T-helper 17 cell (primary cell): ENCODE data around the gene GADD45B. TPM values are rescaled to one million over a fixed set of nuclear protein-coding genes. Genes with fewer than 3 reads are reported as not detected.
A peak's percentile ranks its signal among the peaks of the same experiment; 100 is the strongest.

Experiments used
- ATAC-seq: fragments of 150-1000 bp; cut with Tn5 transposase; 2 replicates; pipeline ENCODE4 v1.10.0; 2021; ENCODE audit warnings: mild to moderate bottlenecking, moderate library complexity
- DNase-seq, 3 donors: peaks; one replicate each; pipeline versions ENCODE4 v3.0.0 to v3.0.0-alpha.2; 2020 to 2021
- H3K9me3 ChIP-seq: one replicate; pipeline ENCODE4 v1.7.0; 2013; ENCODE audit warnings: low read length, mild to moderate bottlenecking; ENCODE audit not compliant: control insufficient read depth, poor library complexity, severe bottlenecking
- H3K27ac Mint-ChIP-seq: one replicate; pipeline ENCODE4 v1.8.0; 2022; ENCODE audit warnings: mild to moderate bottlenecking, moderate library complexity, mixed read lengths
- H3K27me3 Mint-ChIP-seq: one replicate; pipeline ENCODE4 v1.8.0; 2022; ENCODE audit warnings: mixed read lengths
- H3K36me3 Mint-ChIP-seq: one replicate; pipeline ENCODE4 v1.8.0; 2022; ENCODE audit warnings: low read depth, mixed read lengths
- H3K4me1 Mint-ChIP-seq: one replicate; pipeline ENCODE4 v1.8.0; 2022; ENCODE audit warnings: mild to moderate bottlenecking, mixed read lengths
- H3K4me3 Mint-ChIP-seq: one replicate; pipeline ENCODE4 v1.8.0; 2022; ENCODE audit warnings: mild to moderate bottlenecking, moderate library complexity, mixed read lengths
- total RNA-seq, 4 donors: library from RNA in 2 of 4; stranded (reverse) in 2 of 4; gene quantifications; one replicate each; pipeline ENCODE4 v1.2.3 and lab custom pipeline; 2022 to 2026

The GADD45B gene, protein sequence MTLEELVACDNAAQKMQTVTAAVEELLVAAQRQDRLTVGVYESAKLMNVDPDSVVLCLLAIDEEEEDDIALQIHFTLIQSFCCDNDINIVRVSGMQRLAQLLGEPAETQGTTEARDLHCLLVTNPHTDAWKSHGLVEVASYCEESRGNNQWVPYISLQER
- total RNA-seq (100 to 1,000 TPM; 120 to 135 TPM), total RNA-seq (lab: John Stamatoyannopoulos, UW) (68.1 to 336 reads per million in 2 donors)

DNA sequence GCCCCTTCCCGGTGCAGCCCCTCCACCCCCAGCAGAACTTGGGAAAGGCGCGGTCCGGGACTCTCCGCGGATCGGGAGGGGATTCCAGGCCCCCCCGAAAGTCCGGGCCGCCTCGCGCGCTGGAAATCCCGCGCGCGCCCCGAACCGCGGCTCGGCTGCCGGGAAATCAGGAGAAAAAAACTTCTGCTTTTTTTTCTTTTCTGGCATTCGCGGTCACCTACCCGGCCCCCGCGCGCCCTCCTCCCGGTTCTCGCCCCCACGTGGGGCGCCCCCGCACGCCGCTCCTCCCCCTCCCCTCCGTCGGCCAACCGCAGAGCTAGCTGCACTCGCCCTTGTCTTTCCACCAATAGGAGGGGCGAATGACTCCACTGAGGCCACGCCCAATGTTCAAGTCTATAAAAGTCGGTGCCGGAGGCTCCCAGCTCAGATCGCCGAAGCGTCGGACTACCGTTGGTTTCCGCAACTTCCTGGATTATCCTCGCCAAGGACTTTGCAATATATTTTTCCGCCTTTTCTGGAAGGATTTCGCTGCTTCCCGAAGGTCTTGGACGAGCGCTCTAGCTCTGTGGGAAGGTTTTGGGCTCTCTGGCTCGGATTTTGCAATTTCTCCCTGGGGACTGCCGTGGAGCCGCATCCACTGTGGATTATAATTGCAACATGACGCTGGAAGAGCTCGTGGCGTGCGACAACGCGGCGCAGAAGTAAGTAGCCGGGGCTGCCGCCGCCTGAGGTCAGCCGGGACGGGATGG, at the start of gene GADD45B:
Gene GADD45B, plus strand, starts transcription at position 426 of the 749 bp plus-strand sequence. Its CDS starts 232 bp downstream, at position 658.
- Mint-ChIP-seq H3K36me3 (peaks cover 5% of the 10 kb centered on the region), H3K4me3 (peak within 1 kb of the TSS; percentile 96), H3K27me3 (no peaks in the 10 kb centered on the region), H3K4me1 (peaks cover 29% of the 10 kb centered on the region), H3K27ac (peak within 1 kb of the TSS; percentile 95)
- no peaks in the 10 kb centered on the region for H3K9me3 ChIP-seq
- ATAC-seq, result peak; percentile 72
- peak; percentile 93 to 97 (median 95) for DNase-seq

DNA sequence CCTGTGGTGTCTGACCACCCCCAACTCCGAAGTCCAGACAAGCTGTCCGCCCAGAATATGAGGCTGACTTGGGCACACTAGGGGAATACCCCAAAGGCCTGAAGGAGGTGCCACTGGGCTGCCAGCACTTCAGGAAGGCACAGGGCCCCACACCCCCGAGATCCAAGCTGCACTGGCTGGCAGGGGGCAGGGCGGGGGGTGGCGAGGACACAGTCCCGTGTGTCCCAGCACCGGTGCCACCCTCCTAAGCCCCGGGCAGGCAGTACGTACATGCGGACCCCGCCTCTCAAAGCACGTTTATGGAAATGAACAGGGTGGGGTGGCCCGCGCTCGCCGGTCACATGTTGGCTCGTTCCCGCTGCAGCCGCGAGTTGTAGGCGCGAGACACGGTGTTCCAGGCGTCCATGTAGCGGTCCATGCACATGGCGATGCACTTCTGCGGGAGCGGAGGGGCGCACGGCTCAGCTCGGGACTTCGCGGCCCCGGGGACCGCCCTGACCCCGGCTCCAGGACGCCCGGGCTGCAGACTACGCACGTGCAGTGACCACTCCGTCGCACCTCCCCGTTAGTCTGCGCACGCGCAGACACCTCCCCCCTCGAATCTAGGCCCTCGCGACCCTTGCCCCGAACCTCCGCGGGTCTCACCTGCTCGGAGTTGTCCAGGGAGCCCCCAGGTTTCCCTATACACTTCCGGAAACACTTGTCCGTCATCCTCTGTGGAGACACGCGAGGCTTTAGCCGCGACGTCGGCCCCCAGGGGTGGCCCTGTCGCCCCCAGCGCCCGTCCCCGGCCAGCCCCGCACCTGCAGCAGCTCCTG, 49.1 kb upstream of the GADD45B start:
- DNase-seq (no peak), ATAC-seq (peak; percentile 8)
- no peaks in the 10 kb centered on the region for H3K9me3 ChIP-seq
- Mint-ChIP-seq H3K4me3 (peak overlapping the region; percentile 98), H3K27me3 (no peaks in the 10 kb centered on the region), H3K36me3 (peaks cover 2% of the 10 kb centered on the region), H3K27ac (peak overlapping the region; percentile 95), H3K4me1 (peaks cover 8% of the 10 kb centered on the region)

DNA sequence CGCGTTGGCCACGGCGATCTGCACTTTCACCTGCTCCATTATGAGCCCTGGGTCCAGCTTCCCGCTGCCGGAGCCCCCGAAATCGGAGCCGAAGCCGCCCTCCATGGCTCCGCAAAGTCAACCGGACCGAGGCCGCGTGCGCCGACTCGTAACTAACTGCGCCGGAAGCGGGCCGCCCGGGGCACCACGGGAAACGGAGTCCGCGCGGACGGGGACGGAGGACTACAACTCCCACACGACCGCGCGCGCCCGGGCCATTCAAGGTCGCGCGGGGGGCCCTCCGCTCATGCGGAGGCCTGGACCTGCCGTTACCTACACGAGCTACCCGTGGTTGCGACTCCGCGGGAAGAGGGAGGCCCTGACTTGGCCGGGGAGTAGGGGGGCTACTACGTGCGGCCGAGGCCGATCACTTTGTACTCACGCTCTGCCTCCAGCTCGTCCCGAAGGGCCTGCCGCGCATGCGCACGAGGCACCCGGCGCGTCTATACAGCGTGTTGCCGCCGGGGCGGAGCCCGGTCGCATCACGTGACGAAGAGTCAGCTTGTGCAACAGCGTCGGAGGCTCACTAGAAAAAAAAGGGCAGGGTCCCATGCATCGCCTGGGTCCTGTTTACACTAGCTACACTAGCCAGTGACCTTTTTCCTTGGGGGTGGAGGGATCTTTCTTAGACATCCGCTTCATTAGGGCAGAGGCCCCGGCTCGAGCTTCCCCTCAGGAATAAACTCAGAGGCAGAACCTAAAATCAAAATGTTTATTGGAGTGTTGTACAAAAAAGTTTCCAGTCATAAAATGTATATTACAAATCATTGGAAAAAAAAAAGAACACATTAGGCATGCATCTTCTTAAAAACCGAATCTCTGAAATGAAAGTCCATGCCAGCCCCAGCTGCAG, 48.3 kb upstream of the GADD45B start, which contains the start of gene TIMM13:
Gene TIMM13, minus strand, starts transcription at position 158 of the 892 bp plus-strand sequence. Its CDS starts 53 bp downstream, at position 105.
- Mint-ChIP-seq H3K27me3 (no peaks in the 10 kb centered on the region), H3K4me3 (peak within 1 kb of the TSS; percentile 98), H3K36me3 (peaks cover 2% of the 10 kb centered on the region), H3K4me1 (peaks cover 8% of the 10 kb centered on the region), H3K27ac (peak within 1 kb of the TSS; percentile 95)
- H3K9me3 ChIP-seq, result no peaks in the 10 kb centered on the region
- ATAC-seq (peak; percentile 96), DNase-seq (peak; percentile 93 to 95 (median 94))

DNA sequence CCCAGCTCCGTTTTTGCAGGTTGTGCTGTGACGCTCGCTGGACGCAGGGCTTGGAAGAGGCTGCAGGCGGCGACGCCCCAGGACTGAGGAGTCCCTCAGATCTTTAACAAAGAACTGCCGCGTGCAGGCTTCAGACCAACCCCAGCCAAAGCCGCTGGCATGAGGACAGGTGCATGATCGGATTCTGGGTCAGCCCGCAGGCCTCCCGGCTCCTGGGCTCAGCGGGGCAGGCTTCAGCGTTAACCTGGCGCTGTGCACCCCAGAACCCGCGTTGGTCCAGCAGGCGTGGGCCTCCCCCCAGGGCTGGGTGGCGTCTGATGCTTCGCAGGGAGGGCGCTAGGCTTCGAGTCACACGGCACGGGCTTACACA, 47.6 kb upstream of the GADD45B start:
- Mint-ChIP-seq H3K4me1 (peaks cover 8% of the 10 kb centered on the region), H3K27ac (peak overlapping the region; percentile 95), H3K27me3 (no peaks in the 10 kb centered on the region), H3K4me3 (no peak overlapping the region), H3K36me3 (peaks cover 2% of the 10 kb centered on the region)
- no peak for ATAC-seq
- no peaks in the 10 kb centered on the region for H3K9me3 ChIP-seq
- DNase-seq, result no peak

DNA sequence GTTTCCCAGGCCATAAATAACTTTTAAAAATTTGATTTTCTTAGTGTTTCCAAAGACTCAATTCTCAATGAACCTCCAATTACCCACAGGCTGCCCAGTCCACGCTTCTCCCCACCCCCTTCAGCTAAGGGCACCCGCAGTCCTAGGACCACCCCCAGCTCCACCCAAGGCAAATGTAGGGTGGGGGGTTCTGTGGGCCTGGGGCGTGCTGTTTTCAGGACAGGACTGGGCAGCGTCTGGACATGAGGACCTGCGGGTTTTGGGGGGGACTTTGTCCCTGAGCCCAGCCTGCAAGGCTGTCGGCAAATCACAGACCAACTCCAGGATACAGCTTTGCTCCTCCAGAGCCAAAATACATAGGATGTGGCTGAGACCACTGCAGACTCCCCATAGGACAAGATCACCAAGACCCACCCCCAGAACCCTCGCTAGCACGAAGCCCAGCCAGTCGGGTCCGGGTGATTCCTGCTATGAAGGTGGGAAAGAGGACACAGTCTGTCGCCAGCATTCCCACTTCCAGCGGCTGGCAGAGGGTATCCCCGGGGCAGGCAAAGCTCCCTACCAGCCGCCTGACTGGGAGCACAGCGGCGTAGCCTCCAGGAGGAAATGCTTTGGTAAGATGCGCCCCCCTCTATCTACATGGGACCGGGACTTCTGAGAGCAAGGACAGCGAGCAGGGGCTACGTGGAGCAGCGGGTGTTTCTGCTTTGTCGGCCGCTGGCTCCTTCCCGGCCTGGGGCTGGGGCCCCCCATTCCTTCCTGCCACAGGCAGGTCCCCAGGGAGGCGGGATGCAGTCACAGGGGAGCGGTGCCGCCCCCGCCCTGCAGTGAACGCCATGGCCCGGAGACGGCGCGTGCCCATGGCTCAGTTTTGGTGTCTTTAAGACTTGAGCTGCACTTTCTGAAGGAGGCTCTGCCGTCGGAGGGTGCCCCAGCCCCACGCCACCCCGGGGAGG, 46.9 kb upstream of the GADD45B start:
- peaks cover 8% of the 10 kb centered on the region for H3K4me1 Mint-ChIP-seq
- no peaks in the 10 kb centered on the region for H3K27me3 Mint-ChIP-seq
- DNase-seq (no peak), ATAC-seq (no peak)
- no peaks in the 10 kb centered on the region for H3K9me3 ChIP-seq
- H3K4me3 Mint-ChIP-seq, result no peak overlapping the region
- peaks cover 2% of the 10 kb centered on the region for H3K36me3 Mint-ChIP-seq
- H3K27ac Mint-ChIP-seq, result no peak overlapping the region

DNA sequence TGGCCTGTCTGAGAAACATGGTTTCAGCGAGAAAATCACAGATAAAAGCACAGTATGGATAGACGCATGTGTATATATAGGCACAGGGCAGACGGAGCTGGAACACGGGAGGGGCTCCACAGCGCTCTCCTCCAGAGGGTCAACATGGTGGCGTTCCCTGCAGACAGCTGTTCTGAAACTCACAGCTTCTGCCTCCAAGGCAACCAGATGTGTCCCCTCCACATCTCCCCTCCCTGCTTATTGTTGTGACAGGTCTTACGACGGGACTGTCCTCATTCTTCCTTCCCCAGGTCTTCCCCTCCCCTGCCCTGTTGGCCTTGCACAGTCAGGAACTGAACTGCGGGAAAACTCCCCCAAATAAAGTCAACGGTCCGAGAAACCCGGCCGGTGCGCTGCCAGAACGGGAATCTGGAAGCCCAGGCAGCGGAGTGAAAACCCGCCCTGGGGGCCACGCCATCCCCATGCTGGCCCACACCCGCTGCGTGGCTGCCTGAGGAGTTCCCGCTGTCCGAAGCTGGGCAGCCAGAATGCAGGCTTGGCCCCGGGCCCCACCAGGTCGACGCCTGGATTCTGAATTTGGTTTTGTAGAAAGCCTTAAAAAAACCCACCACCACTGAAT, 45.9 kb upstream of the GADD45B start:
- ATAC-seq (no peak), DNase-seq (no peak)
- Mint-ChIP-seq H3K27me3 (no peaks in the 10 kb centered on the region), H3K4me3 (peak overlapping the region; percentile 49), H3K4me1 (peaks cover 8% of the 10 kb centered on the region), H3K27ac (peak overlapping the region; percentile 62), H3K36me3 (peaks cover 4% of the 10 kb centered on the region)
- no peaks in the 10 kb centered on the region for H3K9me3 ChIP-seq

DNA sequence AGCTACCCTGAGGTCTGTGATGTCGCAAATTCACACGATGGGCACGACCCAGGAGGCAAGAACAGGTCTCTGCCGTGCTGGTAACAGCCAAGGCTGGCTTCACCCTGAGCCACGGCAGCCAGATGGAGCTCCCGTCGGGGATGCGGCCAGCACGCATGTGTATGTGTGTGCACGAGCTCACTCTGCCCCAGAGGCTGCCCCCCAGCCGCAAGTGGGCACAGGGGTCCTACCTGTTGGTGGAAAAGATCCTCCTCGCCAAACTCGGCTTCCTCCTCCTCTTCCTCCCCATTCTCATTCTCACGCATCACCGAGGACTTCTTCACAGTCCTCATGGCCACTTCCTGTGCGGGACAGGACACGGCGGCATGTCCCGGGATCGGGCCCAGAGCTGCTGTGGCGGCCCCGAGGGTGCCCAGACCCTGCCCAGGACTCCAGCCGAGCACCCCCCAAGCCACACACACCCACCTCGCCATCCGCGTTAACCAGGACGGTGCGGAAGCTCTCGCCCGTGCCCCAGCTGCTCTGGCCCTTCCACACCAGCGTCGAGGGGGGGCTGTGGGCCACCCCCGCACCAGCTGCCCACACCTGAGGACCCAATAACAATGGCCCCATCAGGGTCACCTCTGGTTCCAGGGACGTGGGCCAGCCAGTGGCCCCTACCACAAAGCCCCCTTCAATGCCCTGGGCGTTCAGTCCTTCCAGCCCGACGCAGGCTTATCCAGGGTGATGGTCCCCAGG, 44.4 kb upstream of the GADD45B start:
- no peak overlapping the region for H3K4me3 Mint-ChIP-seq
- no peaks in the 10 kb centered on the region for H3K27me3 Mint-ChIP-seq
- H3K36me3 Mint-ChIP-seq, result peaks cover 4% of the 10 kb centered on the region
- no peak for ATAC-seq
- DNase-seq, result no peak
- peaks cover 6% of the 10 kb centered on the region for H3K4me1 Mint-ChIP-seq
- H3K9me3 ChIP-seq, result no peaks in the 10 kb centered on the region
- peak overlapping the region; percentile 24 for H3K27ac Mint-ChIP-seq

DNA sequence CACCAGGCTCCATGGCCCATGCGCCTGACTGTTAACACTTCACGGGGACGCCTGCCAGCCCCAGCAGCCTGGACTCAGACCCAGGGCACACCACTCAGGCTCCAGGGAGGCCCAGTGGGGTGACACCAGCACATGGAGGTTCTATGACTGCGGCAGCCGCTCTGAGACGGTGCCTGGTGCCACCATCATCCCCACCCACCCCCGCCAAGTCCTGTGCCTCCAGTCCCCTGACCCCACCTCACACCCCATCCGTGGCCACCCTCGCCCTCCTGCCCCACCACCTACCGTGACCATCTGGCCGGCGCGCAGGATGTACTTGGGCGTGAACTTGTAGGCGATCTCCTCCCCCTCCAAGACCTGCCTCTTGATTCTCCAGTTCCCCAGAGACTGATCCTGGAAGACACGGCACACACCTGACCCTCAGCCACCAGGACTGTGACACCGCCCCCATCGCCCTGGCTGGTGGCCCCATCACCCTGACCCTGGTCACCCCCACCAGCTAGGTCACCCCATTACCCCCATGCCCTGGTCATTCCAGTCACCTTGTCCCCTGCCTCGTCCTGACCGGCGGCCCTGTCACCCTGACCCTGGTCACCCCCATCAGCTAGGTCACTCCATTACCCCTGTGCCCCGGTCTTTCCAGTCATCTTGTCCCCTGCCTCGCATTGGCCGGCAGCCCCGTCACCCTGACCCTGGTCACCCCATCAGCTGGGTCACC, 43.6 kb upstream of the GADD45B start:
- H3K27ac Mint-ChIP-seq, result no peak overlapping the region
- H3K36me3 Mint-ChIP-seq, result peaks cover 3% of the 10 kb centered on the region
- DNase-seq, result no peak
- no peak for ATAC-seq
- H3K9me3 ChIP-seq, result no peaks in the 10 kb centered on the region
- no peak overlapping the region for H3K4me3 Mint-ChIP-seq
- H3K4me1 Mint-ChIP-seq, result peaks cover 5% of the 10 kb centered on the region
- H3K27me3 Mint-ChIP-seq, result no peaks in the 10 kb centered on the region

DNA sequence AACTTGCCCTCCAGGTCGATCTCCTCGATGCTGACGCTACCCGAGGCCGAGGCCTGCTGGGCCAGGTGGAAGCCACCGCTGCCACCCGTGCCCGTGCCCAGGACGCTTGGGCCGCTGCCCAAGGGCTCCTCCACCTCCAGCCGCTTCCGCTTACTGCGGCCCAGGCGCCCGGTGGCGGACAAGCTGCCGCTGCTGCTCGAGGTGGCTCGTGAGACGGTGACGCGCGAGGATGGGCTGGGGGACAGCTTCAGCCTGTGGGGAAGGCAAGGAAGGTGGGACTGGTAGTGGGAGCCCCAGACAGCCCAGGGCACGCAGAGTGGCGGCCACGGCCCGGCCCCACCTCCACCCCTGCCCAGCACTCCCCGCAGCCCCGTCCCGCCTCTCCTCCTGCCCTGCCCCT, 42.1 kb upstream of the GADD45B start:
- Mint-ChIP-seq H3K4me1 (no peaks in the 10 kb centered on the region), H3K4me3 (no peak overlapping the region), H3K27ac (no peak overlapping the region), H3K27me3 (no peaks in the 10 kb centered on the region), H3K36me3 (peaks cover 2% of the 10 kb centered on the region)
- ATAC-seq, result no peak
- H3K9me3 ChIP-seq, result no peaks in the 10 kb centered on the region
- no peak for DNase-seq

DNA sequence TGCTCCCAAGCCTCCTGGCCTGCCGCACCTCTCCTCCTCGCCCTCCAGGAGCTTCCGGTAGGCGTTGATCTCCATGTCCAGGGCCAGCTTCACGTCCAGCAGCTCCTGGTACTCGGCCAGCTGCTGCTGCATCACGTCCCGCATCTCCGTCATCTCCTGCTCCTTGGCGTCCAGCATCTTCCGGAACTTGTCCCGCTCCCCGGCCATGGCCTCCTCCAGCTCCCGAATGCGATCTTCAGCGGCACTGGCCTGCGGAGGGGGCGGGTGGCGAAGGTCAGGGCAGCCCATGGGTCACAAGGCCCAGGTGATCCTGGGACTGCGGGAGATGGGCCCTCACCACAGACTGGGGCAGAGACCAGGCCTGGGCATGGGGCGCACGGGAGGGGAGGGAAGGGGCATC, 41.7 kb upstream of the GADD45B start:
- H3K4me1 Mint-ChIP-seq, result no peaks in the 10 kb centered on the region
- no peaks in the 10 kb centered on the region for H3K9me3 ChIP-seq
- ATAC-seq, result no peak
- no peak for DNase-seq
- H3K27me3 Mint-ChIP-seq, result no peaks in the 10 kb centered on the region
- H3K4me3 Mint-ChIP-seq, result no peak overlapping the region
- H3K36me3 Mint-ChIP-seq, result peaks cover 2% of the 10 kb centered on the region
- H3K27ac Mint-ChIP-seq, result no peak overlapping the region
